HG02588 (cell line): ENCODE data around the gene TNFRSF21.
A peak's percentile ranks its signal among the peaks of the same experiment; 100 is the strongest.
"Not testable (repeated sequence)": the region's sequence is repeated elsewhere in the genome, so short reads cannot be mapped to it uniquely, and the experiment has no call there.

Source experiments
- ATAC-seq: cut with Tn5 transposase; IDR thresholded peaks from one replicate; pipeline ENCODE4 v1.9.1; 2021; ENCODE audit warnings: mild to moderate bottlenecking, moderate library complexity; ENCODE audit not compliant: unreplicated experiment

The TNFRSF21 gene

GRCh38 chr6:47323321-47323720, 13.6 kb upstream of the TNFRSF21 start:
- ATAC-seq = no peak

- no peak for ATAC-seq
Measured at GRCh38 chr6:47321577-47321976, 11.9 kb upstream of the TNFRSF21 start.

DNA sequence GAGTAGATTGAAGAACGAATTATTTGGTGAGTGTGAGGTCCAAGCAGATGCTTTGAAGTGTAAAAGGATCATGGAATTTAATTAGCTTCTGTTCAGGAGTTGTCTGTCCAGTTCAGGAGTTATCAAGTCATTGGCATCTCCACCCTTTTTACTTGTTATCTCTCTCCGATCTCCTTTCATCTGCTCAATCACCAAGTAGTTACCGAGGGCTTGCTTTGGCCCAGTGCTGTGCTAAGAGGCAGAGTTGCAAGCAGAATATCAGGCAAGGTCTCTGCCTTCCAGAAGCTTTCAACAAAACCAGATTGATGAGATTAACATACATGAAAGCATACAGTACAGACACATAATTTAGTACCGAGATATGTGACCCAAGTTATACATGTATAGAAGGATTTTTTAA, 10.2 kb upstream of the TNFRSF21 start:
- ATAC-seq = no peak

GRCh38 chr6:47319382-47319781, 9.7 kb upstream of the TNFRSF21 start:
- ATAC-seq = no peak

DNA sequence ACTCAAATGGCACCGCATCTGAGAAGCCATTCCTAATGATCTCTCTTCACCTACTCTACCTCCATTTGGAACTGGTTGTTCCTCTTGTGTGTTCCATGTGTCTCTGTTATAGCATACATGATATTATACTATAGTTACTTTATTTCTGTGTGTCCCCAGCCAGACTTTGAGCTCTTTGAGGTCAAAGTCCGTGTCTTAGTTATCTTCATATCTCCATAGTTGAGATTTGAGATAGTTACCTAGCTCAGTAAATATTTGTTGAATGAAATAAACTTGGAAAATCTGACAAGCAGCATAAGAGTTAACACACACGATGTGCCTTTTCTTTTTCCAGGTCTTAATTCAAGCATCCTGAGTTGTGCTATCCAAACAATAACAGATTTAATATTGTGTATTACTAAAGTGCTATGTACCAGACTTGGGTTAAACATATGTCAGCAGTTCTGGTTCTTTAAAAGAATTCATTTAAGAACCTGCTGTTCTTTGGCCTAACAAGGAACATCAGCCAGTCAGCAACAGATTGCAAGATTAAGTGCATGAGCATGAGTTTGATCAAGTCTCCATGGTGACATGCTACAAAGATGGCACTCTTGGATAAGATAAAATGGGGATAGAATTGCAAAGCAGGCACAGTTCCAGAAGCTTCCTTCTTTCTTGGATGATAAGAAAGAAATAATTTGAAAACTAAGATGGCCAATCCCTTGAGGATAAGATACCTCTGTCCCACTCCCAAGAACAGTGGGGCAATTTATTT, 8.7 kb upstream of the TNFRSF21 start:
- no peak for ATAC-seq

- ATAC-seq = not testable (repeated sequence)
Measured at GRCh38 chr6:47315181-47315580, 5.5 kb upstream of the TNFRSF21 start.

DNA sequence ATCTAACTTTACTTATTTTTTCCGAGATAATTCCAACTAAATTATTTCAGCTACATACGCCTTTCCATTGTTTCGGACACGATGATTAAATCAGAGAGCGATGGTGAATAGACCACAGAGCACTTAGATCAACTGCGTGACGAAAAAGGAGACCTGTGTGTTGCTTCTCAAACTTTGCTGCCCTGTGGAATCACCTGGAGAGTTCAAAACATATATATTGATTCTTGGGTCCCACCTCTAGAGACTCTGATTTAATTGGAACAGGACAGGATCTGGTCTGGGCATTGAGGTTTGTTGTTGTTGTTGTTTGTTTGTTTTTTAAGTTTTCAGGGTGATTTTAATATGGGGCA, 401 bp upstream of the TNFRSF21 start:
- no peak for ATAC-seq

- ATAC-seq = peak; percentile 15
Measured at GRCh38 chr6:47308552-47309290, 984 bp downstream of the TNFRSF21 start.

- ATAC-seq = no peak
Measured at GRCh38 chr6:47308198-47308517, 1.5 kb downstream of the TNFRSF21 start.

- ATAC-seq = no peak
Measured at GRCh38 chr6:47307362-47308197, 2.1 kb downstream of the TNFRSF21 start.

DNA sequence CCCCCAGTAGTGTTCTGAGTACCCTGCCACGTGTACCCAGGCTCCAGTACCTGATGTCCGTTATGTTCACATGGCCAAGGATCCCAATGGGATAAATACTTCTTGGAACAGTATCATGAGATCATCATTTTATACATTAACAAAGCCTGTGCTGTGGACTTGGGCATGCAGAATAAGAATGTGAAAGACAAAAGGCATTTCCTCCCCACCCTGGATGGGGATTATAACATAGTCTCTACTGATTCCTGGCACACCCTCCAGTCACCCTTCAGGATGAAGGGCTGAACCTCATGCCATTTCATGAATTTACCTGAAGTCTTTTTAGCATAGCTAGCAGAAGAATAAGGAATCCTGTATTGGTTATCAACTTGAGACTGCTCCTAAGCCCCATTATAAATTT, 2.8 kb downstream of the TNFRSF21 start:
- ATAC-seq = no peak

DNA sequence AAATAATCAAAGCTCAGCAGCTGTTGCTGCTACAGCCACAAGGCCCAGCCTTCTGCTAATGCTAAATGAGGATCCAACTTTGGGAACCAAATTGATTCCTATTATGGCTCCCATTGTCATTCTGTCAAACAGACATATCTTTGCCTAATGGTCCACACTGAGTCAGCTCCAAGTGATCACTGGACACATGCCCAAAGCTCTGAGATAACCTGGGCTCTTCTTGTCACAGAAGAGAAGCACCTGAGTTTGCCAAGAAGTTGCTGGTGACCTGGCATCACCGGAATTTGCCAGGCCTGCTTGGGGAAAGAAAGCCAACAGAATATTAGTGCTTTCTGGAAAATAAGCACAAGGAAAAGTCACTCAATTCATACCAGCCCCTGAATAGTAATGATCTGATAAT, 5.8 kb downstream of the TNFRSF21 start:
- ATAC-seq = no peak

DNA sequence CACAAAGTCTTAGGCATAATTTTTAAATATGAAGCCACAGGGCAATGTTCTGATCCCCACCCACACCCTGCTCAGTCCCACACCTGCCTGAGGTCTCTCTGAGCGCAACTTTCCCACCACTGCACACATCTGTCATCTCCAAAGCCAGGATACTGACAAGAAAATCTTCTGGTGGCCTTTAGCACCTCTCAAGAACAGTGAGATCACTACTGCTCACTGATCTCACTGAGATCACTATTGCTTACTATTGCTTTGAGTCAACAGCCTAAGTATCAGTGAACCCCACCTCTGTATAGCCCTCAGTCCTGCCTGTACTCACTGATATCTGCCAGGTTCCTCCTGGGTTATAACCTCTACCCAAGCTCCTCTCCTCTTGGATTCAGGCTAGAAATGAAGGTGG, 6.4 kb downstream of the TNFRSF21 start:
- ATAC-seq = no peak

GRCh38 chr6:47302043-47302442, 7.7 kb downstream of the TNFRSF21 start:
- ATAC-seq = no peak

GRCh38 chr6:47301441-47301840, 8.3 kb downstream of the TNFRSF21 start:
- no peak for ATAC-seq

- no peak for ATAC-seq
Measured at GRCh38 chr6:47300417-47300816, 9.3 kb downstream of the TNFRSF21 start.

GRCh38 chr6:47299965-47300364, 9.7 kb downstream of the TNFRSF21 start:
- ATAC-seq = no peak

DNA sequence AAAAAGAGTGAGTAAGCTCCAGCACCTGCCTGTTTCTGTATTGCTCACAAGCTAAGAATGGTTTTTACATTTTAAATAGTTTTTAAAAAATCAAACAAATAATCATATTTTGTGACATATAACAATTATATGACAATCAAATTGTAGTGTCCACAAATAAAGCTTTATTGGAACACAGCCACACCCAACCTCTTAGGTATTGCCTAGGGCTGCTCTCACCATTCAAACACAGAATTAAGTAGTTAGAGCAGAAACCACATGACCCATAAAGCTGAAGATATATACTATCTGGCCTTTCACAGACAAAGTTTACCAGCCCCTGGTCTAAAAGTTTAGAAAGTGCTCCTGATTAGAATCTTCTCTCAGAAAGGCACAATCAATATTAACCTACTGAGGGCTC, 11.2 kb downstream of the TNFRSF21 start:
- no peak for ATAC-seq

DNA sequence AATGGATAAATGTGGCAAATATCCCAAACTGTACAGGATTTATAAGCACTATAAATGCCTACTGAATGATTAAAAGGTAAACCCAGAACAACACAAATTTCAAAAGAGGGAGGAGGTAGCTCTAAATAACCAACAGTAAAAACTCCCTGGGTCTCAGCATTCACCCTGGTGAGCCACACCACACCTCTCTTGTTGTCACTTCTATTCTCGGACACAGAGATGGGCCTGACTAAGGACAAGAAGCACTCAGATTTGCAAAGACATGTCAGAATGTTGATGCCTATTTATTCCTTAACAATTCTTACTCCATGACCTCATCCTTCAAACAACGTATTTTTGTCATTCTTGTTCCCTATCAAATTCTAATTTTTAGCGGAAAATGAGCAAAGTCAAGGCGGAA, 14.7 kb downstream of the TNFRSF21 start:
- ATAC-seq = no peak

GRCh38 chr6:47292944-47293343, 16.8 kb downstream of the TNFRSF21 start:
- no peak for ATAC-seq

- no peak for ATAC-seq
Measured at GRCh38 chr6:47292027-47292426, 17.7 kb downstream of the TNFRSF21 start.
